Naive thymus-derived CD4-positive, alpha-beta T cell (primary cell): ENCODE data around the gene MFAP4. TPM values are rescaled to one million over a fixed set of nuclear protein-coding genes. Genes with fewer than 3 reads are reported as not detected.

Experiments
- ATAC-seq: fragments of 150-1000 bp; cut with Tn5 transposase; 2 replicates; pipeline ENCODE4 v1.10.0; 2021; ENCODE audit warnings: mild to moderate bottlenecking, moderate library complexity
- CTCF ChIA-PET: fragments of 350-600 bp; sonication (Branson Sonifier 250); formaldehyde crosslinking; loops from one replicate; lab custom pipeline; 2021; ENCODE audit warnings: antibody characterized with exemption; lab: Charles Lee
- POLR2A ChIA-PET: fragments of 350-600 bp; sonication (Branson Sonifier 250); formaldehyde crosslinking; loops from one replicate; lab custom pipeline; 2021; ENCODE audit warnings: antibody characterized with exemption, inconsistent platforms; lab: Charles Lee
- DNase-seq, 9 donors: peaks; one replicate each; pipeline versions ENCODE4 v3.0.0 to v3.0.0-alpha.2; 2020 to 2022; ENCODE audit warnings: mixed read lengths in 1 of 9
- H3K27ac ChIP-seq: one replicate; pipeline ENCODE4 v1.7.0; 2013; ENCODE audit warnings: mild to moderate bottlenecking, low read depth, low read length, moderate library complexity
- H3K27me3 ChIP-seq, 2 donors: one replicate each; pipeline ENCODE4 v1.7.0; 2013; ENCODE audit warnings: low read length in 2 of 2, mild to moderate bottlenecking in 2 of 2, moderate library complexity in 2 of 2; ENCODE audit not compliant: control insufficient read depth in 2 of 2, insufficient read depth in 2 of 2
- H3K36me3 ChIP-seq, 3 experiments: 1 replicate in 2 of 3; 2 replicates in 1 of 3; pipeline ENCODE4 v1.7.0; 2013; ENCODE audit warnings: low read length in 3 of 3, mild to moderate bottlenecking in 3 of 3, moderate library complexity in 1 of 3; ENCODE audit not compliant: insufficient read depth in 3 of 3, control insufficient read depth in 2 of 3
- H3K4me1 ChIP-seq, 2 donors: one replicate each; pipeline ENCODE4 v1.7.0; 2013; ENCODE audit warnings: low read length in 2 of 2, mild to moderate bottlenecking in 2 of 2, moderate library complexity in 1 of 2; ENCODE audit not compliant: control insufficient read depth in 2 of 2, insufficient read depth in 2 of 2
- H3K4me3 ChIP-seq: 2 replicates; pipeline ENCODE4 v1.7.0; 2013; ENCODE audit warnings: mild to moderate bottlenecking, low read length
- H3K9me3 ChIP-seq, 3 experiments: 1 replicate in 2 of 3; 2 replicates in 1 of 3; pipeline ENCODE4 v1.7.0; 2013; ENCODE audit warnings: low read length in 3 of 3; ENCODE audit not compliant: control insufficient read depth in 2 of 3
- H3K27ac Mint-ChIP-seq, 9 donors: one replicate each; pipeline ENCODE4 v1.8.0; 2020 to 2022; ENCODE audit warnings: mixed read lengths in 9 of 9, mild to moderate bottlenecking in 8 of 9, moderate library complexity in 5 of 9, inconsistent platforms in 2 of 9
- H3K27me3 Mint-ChIP-seq, 5 donors: one replicate each; pipeline ENCODE4 v1.8.0; 2021 to 2022; ENCODE audit warnings: mixed read lengths in 5 of 5, mild to moderate bottlenecking in 1 of 5
- H3K36me3 Mint-ChIP-seq, 5 donors: one replicate each; pipeline ENCODE4 v1.8.0; 2020 to 2022; ENCODE audit warnings: mixed read lengths in 5 of 5, mild to moderate bottlenecking in 3 of 5, inconsistent platforms in 1 of 5
- H3K4me1 Mint-ChIP-seq, 7 donors: one replicate each; pipeline ENCODE4 v1.8.0; 2020 to 2022; ENCODE audit warnings: mixed read lengths in 7 of 7, mild to moderate bottlenecking in 3 of 7, inconsistent platforms in 1 of 7
- H3K4me3 Mint-ChIP-seq, 10 donors: one replicate each; pipeline ENCODE4 v1.8.0; 2020 to 2022; ENCODE audit warnings: mild to moderate bottlenecking in 10 of 10, mixed read lengths in 10 of 10, moderate library complexity in 6 of 10, inconsistent platforms in 2 of 10
- H3K9me3 Mint-ChIP-seq, 11 donors: one replicate each; pipeline ENCODE4 v1.8.0; 2020 to 2022; ENCODE audit warnings: mixed read lengths in 11 of 11, mild to moderate bottlenecking in 4 of 11, inconsistent platforms in 1 of 11, moderate library complexity in 1 of 11
- intact Hi-C, 2 donors: fragments of 100-400 bp; cut with micrococcal nuclease; formaldehyde crosslinking; loops; one replicate each; pipeline ENCODE4 v1.15.1; 2023
- polyA plus RNA-seq, 2 donors: library from polyadenylated mRNA; unstranded; fragments of 300-500 nt; fragmentation: Illumina TruSeq; gene quantifications; one replicate each; pipeline ENCODE4 v1.2.3, GENCODE V29; 2021
- total RNA-seq, 6 experiments: library from RNA in 5 of 6; stranded (reverse) in 5 of 6; gene quantifications; 1 replicate in 5 of 6; 2 replicates in 1 of 6; pipeline ENCODE4 v1.2.3 and lab custom pipeline; 2021 to 2026

MFAP4 gene
- total and polyA plus RNA-seq, 7 experiments from 2014 or later: not detected

- no peaks in the 10 kb centered on the region for H3K36me3 ChIP-seq
- no peaks in the 10 kb centered on the region for H3K27me3 ChIP-seq
- no peaks in the 10 kb centered on the region for H3K36me3 Mint-ChIP-seq
- intact Hi-C loops: no loop called here
- H3K27ac ChIP-seq: no peak overlapping the region
- ATAC-seq (no peak), DNase-seq (no peak)
- ChIA-PET CTCF (no interaction called here), POLR2A (no interaction called here)
- no peak overlapping the region for H3K4me3 Mint-ChIP-seq
- H3K27ac Mint-ChIP-seq: peak overlapping the region in 1 of 9 donors; percentile 52
- H3K27me3 Mint-ChIP-seq: peaks cover 0 to 9% (median 0%) of the 10 kb centered on the region in 5 donors
- no peaks in the 10 kb centered on the region for H3K9me3 ChIP-seq
- no peaks in the 10 kb centered on the region for H3K9me3 Mint-ChIP-seq
- no peak overlapping the region for H3K4me3 ChIP-seq
- H3K4me1 Mint-ChIP-seq: no peaks in the 10 kb centered on the region
- no peaks in the 10 kb centered on the region for H3K4me1 ChIP-seq
Observed at GRCh38 chr17:19410091-19410490, 23.1 kb upstream of the MFAP4 start.

GRCh38 chr17:19409509-19409908, 22.5 kb upstream of the MFAP4 start:
- Mint-ChIP-seq H3K4me3 (no peak overlapping the region), H3K27ac (no peak overlapping the region), H3K36me3 (no peaks in the 10 kb centered on the region), H3K27me3 (peaks cover 0 to 9% (median 0%) of the 10 kb centered on the region in 5 donors), H3K9me3 (no peaks in the 10 kb centered on the region), H3K4me1 (no peaks in the 10 kb centered on the region)
- ATAC-seq (no peak), DNase-seq (no peak)
- Histone ChIP-seq H3K27me3 (no peaks in the 10 kb centered on the region), H3K9me3 (no peaks in the 10 kb centered on the region), H3K4me1 (no peaks in the 10 kb centered on the region), H3K27ac (no peak overlapping the region), H3K36me3 (no peaks in the 10 kb centered on the region), H3K4me3 (no peak overlapping the region)
- intact Hi-C loops: no loop called here
- CTCF ChIA-PET: no interaction called here
- POLR2A ChIA-PET: no interaction called here

DNA sequence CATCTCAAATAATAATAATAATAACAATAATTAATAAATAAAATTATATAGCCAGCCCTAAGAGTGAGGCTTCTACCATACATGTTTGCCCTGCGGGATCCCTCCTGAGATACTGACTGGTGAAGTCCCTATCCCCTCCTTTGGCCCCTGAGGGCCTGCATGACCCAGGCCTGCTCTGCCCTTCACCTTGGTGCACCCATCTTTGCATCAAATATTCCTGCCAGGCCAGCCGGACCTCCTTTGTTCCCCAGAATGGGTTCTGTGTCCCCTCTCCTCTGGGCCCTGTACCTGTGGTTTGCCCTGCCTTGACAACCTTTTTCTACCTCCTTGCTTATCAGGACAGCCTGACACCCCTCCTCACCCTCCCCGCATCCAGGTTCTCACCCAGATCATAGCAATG, 22.1 kb upstream of the MFAP4 start:
- Mint-ChIP-seq H3K36me3 (no peaks in the 10 kb centered on the region), H3K27ac (no peak overlapping the region), H3K4me1 (no peaks in the 10 kb centered on the region), H3K4me3 (no peak overlapping the region), H3K27me3 (peaks cover 0 to 9% (median 0%) of the 10 kb centered on the region in 5 donors), H3K9me3 (no peaks in the 10 kb centered on the region)
- intact Hi-C loops: no loop called here
- no peak overlapping the region for H3K27ac ChIP-seq
- ATAC-seq (no peak), DNase-seq (no peak)
- no peaks in the 10 kb centered on the region for H3K9me3 ChIP-seq
- no peaks in the 10 kb centered on the region for H3K27me3 ChIP-seq
- no peak overlapping the region for H3K4me3 ChIP-seq
- H3K36me3 ChIP-seq: no peaks in the 10 kb centered on the region
- H3K4me1 ChIP-seq: no peaks in the 10 kb centered on the region
- ChIA-PET POLR2A (no interaction called here), CTCF (no interaction called here)

DNA sequence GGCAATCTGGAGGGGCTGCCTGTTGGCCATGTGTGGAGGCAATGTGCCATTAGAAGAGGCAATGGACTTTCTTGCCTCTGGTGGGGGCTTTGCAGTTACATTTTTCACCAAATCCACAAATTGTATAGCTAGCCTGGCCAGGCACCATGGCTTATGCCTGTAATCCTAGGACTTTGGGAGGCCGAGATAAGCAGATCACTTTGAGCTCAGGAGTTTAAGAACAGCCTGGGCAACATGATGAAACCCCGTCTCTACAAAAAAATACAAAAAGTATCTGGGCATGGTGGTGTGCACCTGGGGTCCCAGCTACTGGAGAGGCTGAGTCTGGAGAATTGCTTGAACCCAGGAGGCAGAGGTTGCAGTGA, 21.3 kb upstream of the MFAP4 start:
- H3K9me3 Mint-ChIP-seq: peaks cover 0 to 4% (median 0%) of the 10 kb centered on the region in 11 donors
- H3K27ac Mint-ChIP-seq: no peak overlapping the region
- peaks cover 0 to 4% (median 0%) of the 10 kb centered on the region in 5 donors for H3K36me3 Mint-ChIP-seq
- Histone ChIP-seq H3K27me3 (no peaks in the 10 kb centered on the region), H3K4me3 (no peak overlapping the region), H3K4me1 (no peaks in the 10 kb centered on the region), H3K27ac (no peak overlapping the region), H3K36me3 (no peaks in the 10 kb centered on the region), H3K9me3 (no peaks in the 10 kb centered on the region)
- H3K27me3 Mint-ChIP-seq: peaks cover 0 to 12% (median 0%) of the 10 kb centered on the region in 5 donors
- POLR2A ChIA-PET: no interaction called here
- intact Hi-C loops: no loop called here
- CTCF ChIA-PET: no interaction called here
- no peak for DNase-seq
- ATAC-seq: no peak
- H3K4me3 Mint-ChIP-seq: no peak overlapping the region
- no peaks in the 10 kb centered on the region for H3K4me1 Mint-ChIP-seq

- peaks cover 0 to 4% (median 0%) of the 10 kb centered on the region in 11 donors for H3K9me3 Mint-ChIP-seq
- no peak for ATAC-seq
- intact Hi-C loops: no loop called here
- ChIA-PET POLR2A (no interaction called here), CTCF (no interaction called here)
- H3K27ac Mint-ChIP-seq: no peak overlapping the region
- no peaks in the 10 kb centered on the region for H3K4me1 Mint-ChIP-seq
- H3K36me3 Mint-ChIP-seq: peaks cover 0 to 4% (median 0%) of the 10 kb centered on the region in 5 donors
- H3K4me3 ChIP-seq: no peak overlapping the region
- peaks cover 0 to 12% (median 0%) of the 10 kb centered on the region in 5 donors for H3K27me3 Mint-ChIP-seq
- no peak overlapping the region for H3K27ac ChIP-seq
- H3K27me3 ChIP-seq: no peaks in the 10 kb centered on the region
- no peaks in the 10 kb centered on the region for H3K4me1 ChIP-seq
- no peak overlapping the region for H3K4me3 Mint-ChIP-seq
- no peak for DNase-seq
- H3K9me3 ChIP-seq: no peaks in the 10 kb centered on the region
- H3K36me3 ChIP-seq: no peaks in the 10 kb centered on the region
Observed at GRCh38 chr17:19407601-19408345, 20.8 kb upstream of the MFAP4 start.

- Histone ChIP-seq H3K27ac (no peak overlapping the region), H3K36me3 (no peaks in the 10 kb centered on the region), H3K4me1 (no peaks in the 10 kb centered on the region), H3K4me3 (no peak overlapping the region), H3K27me3 (no peaks in the 10 kb centered on the region), H3K9me3 (no peaks in the 10 kb centered on the region)
- ChIA-PET CTCF (no interaction called here), POLR2A (no interaction called here)
- Mint-ChIP-seq H3K4me3 (no peak overlapping the region), H3K4me1 (no peaks in the 10 kb centered on the region), H3K9me3 (peaks cover 0 to 4% (median 0%) of the 10 kb centered on the region in 11 donors), H3K27ac (no peak overlapping the region), H3K27me3 (peaks cover 0 to 10% (median 5%) of the 10 kb centered on the region in 5 donors), H3K36me3 (peaks cover 0 to 4% (median 0%) of the 10 kb centered on the region in 5 donors)
- DNase-seq (no peak), ATAC-seq (no peak)
- intact Hi-C loops: no loop called here
Observed at GRCh38 chr17:19405114-19405513, 18.1 kb upstream of the MFAP4 start.

GRCh38 chr17:19404264-19404663, 17.3 kb upstream of the MFAP4 start:
- no peaks in the 10 kb centered on the region for H3K36me3 ChIP-seq
- Mint-ChIP-seq H3K4me1 (no peaks in the 10 kb centered on the region), H3K27me3 (peaks cover 0 to 8% (median 5%) of the 10 kb centered on the region in 5 donors), H3K36me3 (peaks cover 0 to 4% (median 0%) of the 10 kb centered on the region in 5 donors), H3K27ac (no peak overlapping the region), H3K4me3 (no peak overlapping the region), H3K9me3 (peaks cover 0 to 4% (median 0%) of the 10 kb centered on the region in 11 donors)
- no peaks in the 10 kb centered on the region for H3K9me3 ChIP-seq
- intact Hi-C loops: no loop called here
- CTCF ChIA-PET: no interaction called here
- DNase-seq: no peak
- H3K27me3 ChIP-seq: no peaks in the 10 kb centered on the region
- POLR2A ChIA-PET: no interaction called here
- no peak for ATAC-seq
- no peak overlapping the region for H3K27ac ChIP-seq
- no peak overlapping the region for H3K4me3 ChIP-seq
- no peaks in the 10 kb centered on the region for H3K4me1 ChIP-seq
